Stimulated activated CD8-positive, alpha-beta memory T cell treated with anti-CD3 and anti-CD28 coated beads, Interleukin-15, amount 100 ng/mL, for 48 hours (primary cell): ENCODE data around the gene OR11G2.
"Not testable (repeated sequence)": the region's sequence is repeated elsewhere in the genome, so short reads cannot be mapped to it uniquely, and the experiment has no call there.

Experiments used
- DNase-seq, 2 donors: peaks; one replicate each; pipeline ENCODE4 v3.0.0-alpha.2; 2020; ENCODE audit warnings: low read depth in 2 of 2

Gene OR11G2

DNA sequence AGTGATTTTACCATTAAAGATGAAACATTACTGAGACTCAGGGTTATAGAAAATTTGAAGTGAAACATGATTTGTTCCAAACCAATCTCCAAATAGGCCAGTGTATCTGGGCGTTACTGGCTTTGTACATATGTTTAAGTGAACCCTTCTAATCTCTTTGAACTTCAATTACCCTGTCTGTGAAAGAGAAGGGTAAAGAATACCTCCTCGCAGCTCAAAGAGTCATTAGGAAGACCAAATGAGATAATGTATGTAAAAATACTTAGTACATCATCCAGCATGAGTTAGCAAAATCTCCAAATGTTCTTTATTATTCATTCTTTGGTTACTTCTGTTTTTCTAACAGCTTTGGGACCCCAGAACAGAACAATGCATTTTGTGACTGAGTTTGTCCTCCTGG lies 32.7 kb downstream of the OR11G2 start, which contains the start of gene OR11H6:
Gene OR11H6, plus strand, starts transcription at position 301 of the 400 bp plus-strand sequence. Its CDS starts 0 bp downstream, at position 301.
- DNase-seq: no peak

- DNase-seq: no peak
Observed at GRCh38 chr14:20228681-20229080, 38.0 kb downstream of the OR11G2 start, which contains the start of gene OR11H7. OR11H7 (plus strand) TSS chr14:20228981.

GRCh38 chr14:20235415-20235814 lies 44.7 kb downstream of the OR11G2 start:
- not testable (repeated sequence) for DNase-seq

DNA sequence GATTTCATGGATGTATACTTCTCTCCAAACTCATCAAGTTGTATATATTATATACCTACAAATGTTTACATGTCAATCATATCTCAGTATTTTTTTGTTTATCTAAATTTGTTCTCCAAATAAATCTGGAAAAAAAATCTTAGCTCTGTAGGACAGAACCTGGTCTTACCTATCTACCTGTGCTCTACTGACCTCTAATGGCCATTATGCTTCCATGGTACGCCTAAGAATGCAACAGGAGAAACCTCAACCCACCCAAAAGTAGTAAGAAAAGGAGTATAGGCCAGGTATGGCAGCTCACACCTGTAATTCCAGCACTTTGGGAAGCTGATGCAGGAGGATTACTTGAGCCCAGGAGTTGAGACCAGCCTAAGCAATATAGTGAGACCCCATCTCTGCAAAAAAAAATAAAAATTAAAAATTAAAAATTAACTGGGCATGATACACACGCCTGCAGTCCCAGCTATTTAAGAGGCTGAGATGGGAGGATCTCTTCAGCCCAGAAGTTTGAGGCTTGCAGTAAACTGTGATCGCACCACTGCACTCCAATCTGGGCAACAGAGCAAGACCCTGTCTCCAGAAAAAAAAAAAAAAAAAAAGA lies 57.0 kb downstream of the OR11G2 start:
- DNase-seq: no peak
